Measurements from ENCODE around the gene TNS3.
"Not testable (repeated sequence)": the region's sequence is repeated elsewhere in the genome, so short reads cannot be mapped to it uniquely, and the experiment has no call there.

TNS3 gene

DNA sequence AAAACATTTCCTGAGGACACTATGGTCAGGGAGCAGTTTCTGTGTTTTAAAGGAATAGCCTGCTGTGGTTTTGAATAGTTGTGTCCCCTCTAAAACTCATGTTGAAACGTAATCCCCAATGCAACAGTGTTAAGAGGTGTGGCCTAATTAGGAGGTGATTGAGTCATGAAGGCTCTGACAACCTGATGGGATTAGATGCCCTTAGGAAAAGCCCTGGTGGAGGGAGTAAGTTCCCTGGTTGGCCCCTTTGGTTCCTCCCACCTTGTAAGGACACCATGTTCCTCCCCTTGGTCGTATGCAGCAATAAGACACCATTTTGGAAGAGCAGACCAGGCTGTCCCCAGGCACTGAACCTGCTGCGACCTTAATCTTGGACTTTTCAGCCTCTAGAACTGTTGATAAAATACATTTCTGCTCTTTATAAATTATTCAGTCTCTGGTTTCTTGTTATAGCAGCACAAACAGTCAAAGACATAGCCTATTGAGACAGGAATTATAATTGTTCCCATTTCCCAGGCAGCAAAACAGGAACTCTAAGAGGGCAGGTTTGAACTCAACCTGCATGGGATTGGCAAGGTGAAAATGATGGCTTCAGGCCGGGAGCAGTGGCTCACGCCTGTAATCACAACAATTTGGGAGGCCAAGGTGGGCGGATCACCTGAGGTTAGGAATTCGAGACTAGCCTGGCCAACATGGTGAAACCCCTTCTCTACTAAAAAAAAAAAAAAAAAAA is 20.5 kb upstream of the TNS3 start:
- DNase-seq: no peak

DNA sequence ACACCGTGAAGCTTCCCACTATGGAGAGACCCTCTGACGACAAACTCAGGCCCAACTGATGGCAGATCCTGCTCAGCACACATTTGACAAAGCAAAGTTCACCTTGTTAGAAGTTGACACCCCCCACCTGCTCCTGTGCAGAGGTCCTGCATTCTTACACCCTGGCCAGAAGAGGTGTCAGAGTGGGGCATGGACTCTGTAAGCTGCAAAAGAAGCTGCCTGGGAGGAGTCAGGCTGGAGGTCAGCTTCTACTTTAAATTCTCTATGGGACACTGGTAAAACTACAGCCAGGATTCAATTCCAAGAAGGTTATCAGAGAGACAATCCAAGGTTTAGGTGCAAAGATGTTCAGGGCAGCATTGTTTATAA is 20.0 kb upstream of the TNS3 start:
- DNase-seq: no peak

GRCh38 chr7:47601119-47601880 is 19.4 kb upstream of the TNS3 start:
- DNase-seq: no peak

DNA sequence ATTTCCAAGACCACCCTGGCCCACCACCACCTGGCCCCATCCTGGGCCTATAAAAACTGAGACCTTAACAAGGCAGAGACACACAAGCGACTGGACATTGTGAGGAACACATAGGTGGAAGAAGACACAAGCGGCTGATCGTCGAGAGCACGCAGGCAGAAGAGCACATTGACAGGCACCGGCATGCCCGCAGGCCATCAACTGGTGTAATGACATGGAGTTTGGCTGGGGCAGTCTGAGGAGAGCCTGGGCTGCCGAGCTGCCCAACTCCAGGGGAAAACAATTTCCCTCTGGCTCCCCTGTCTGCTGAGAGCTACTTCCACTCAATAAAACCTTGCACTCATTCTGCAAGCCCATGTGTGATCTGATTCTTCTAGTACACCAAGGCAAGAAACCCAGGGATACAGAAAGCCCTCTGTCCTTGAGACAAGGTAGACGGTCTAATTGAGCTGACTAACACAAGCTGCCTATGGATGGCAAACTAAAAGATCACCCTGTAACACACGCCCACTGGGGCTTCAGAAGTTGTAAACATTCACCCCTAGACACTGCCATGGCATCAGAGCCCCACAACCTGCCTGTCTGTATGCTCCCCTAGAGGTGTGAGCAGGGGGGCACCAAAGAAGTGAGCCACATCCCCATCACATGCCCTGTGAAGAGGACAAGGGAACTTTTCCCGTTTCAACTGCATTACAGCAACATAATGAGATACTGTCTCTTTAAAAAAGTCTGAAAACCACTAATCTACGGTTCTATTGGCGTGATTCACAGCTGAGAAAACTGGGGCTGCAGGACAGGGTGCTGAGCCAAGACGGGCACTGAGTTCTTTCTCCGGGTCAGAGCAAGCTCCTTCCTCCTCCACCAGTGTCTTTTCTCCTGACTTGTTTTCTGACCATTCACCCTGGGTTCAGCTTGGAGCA is 18.5 kb upstream of the TNS3 start:
- DNase-seq: no peak

- no peak for DNase-seq
Measured at GRCh38 chr7:47597379-47597778, 15.5 kb upstream of the TNS3 start.

- DNase-seq: no peak
Measured at GRCh38 chr7:47596502-47597202, 14.7 kb upstream of the TNS3 start.

GRCh38 chr7:47594406-47594805 is 12.5 kb upstream of the TNS3 start:
- no peak for DNase-seq

DNA sequence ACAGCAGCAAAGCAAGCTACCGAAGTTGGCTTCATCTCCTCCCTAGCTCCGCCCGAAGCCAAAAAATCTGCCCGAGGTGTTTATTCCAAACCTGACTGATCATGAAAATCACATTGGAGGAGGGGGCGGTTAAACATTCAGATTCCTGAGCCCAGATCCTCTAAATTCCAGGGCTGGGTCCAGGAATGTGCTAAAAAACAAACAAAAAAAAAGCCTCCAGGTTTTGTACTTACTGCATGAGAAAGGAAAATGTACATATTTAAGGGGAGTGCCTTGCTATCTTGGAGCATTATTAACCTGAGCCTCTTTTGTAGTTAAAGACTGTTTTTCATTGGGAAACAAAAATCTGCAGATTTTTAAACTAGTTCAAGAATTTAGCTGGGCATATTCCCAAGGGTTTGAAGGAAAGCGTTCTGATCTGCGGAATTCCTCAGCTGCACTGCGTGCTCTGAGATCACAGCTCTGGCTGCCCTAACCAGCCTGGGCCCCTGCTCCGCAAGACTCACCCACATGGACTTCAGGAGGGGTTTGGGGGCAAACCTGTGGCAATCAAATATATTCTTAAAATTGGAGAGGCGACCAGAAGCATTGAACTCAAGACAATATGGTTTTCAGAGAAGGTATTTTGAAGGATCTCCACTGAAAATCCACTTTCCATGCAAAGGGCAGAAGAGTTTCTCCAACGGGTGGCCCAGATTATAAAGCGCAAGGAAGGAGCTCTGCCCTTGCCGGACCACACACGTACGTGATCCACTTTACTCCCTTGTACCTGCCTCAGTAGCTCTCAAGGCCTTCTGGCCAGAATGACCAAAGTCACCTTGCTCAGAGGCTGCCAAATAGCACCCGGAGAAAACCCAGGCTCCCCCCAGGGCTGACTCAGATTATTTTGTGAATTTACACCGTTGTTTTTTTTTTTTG is 10.0 kb upstream of the TNS3 start:
- no peak for DNase-seq

- no peak for DNase-seq
Measured at GRCh38 chr7:47591089-47591654, 9.3 kb upstream of the TNS3 start.

DNA sequence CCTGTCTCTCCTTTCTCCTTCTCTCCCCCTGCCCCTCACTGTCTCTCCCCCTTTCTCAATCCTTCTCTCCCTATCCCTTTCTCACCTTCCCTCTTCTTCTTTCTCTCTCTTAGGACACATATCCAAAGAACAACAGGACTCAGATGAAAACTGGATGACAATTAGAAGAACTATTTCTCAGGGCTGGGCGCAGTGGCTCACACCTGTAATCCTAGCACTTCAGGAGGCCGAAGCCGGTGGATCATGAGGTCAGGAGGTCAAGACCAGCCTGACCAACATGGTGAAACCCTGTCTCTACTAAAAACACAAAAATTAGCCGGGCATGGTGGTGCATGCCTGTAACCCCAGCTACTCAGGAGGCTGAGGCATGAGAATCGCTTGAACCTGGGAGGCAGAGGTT is 8.3 kb upstream of the TNS3 start:
- not testable (repeated sequence) for DNase-seq

- no peak for DNase-seq
Measured at GRCh38 chr7:47588704-47589225, 6.9 kb upstream of the TNS3 start.

DNA sequence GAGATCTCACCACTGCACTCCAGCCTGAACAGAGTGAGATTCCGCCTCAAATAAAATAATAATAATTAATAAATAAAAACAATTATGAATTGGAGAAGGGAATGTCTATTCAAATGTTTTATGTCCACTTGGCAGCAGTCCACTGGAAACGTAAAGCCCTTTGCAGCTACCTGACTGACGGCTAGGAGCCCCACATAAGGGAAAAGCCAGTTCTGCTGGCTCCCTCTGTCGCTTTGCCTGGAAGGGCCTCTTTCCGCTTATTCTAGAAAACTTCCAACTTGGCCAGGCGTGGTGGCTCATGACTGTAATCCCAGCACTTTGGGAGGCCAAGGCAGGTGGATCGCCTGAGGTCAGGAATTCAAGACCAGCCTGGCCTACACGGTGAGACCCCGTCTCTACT is 6.1 kb upstream of the TNS3 start:
- DNase-seq: no peak

GRCh38 chr7:47587351-47587750 is 5.4 kb upstream of the TNS3 start:
- no peak for DNase-seq

GRCh38 chr7:47586925-47587324 is 5.0 kb upstream of the TNS3 start:
- DNase-seq: no peak

DNA sequence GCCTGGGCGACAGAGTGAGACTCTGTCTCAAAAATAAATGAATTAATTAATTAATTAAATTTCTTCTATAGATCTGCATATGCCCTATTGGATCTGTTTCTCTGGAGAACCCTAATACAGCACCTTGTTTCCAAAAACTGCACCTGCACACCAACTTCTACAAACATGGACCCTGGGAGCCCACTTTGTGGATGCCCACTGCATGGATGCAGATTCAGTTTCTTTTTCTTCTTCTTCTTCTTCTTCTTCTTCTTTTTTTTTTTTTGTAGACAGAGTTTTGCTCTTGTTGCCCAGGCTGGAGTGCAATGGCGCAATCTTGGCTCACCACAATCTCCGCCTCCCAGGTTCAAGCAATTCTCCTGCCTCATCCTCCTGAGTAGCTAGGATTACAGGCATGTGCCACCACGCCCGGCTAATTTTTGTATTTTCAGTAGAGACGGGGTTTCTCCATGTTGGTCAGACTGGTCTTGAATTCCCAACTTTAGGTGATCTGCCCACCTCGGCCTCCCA is 4.3 kb upstream of the TNS3 start:
- not testable (repeated sequence) for DNase-seq

DNA sequence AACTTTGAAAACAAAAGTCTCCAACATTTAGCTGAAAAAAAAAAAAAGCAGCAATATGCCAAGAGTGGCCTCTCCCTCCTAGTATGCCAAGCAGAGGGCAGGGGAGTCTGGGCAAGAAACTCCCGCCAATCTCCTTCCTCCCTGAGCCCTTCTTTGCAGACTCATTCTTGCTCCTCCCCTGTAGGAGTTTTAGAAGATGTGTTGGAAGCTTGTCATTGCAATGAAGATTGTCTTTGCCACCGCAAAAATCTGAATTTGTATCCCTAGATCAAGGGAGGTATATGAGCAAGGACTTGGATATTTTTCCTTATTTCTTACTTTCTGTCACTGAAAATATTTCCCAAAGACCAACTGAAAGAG is 2.6 kb upstream of the TNS3 start:
- DNase-seq: no peak

- no peak for DNase-seq
Measured at GRCh38 chr7:47583739-47584535, 2.0 kb upstream of the TNS3 start.

GRCh38 chr7:47582764-47583738 is 1.1 kb upstream of the TNS3 start:
- no peak for DNase-seq

DNA sequence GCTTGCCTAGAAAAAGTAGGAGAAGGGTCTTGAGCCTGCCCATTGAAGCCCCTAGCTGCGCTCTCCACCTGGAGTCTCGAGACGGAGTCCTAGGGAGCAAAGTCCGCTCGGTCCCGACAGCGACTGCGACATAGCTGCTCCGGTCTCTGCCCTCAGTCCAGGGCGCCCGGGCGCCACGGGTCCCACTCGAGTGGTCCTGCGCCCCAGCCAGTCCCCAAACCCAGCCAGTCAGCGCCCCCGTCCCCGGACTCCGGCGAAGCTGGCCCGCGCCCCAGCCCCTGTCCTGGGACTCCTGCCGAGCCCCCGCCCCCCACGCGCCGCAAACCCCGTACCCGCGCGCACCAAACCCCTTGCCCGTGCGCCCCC is 490 bp downstream of the TNS3 start:
- DNase-seq: no peak
